Measurements from ENCODE around the gene PRRC2A.

The PRRC2A gene

GRCh38 chr6:31626952-31627351, 6.4 kb downstream of the PRRC2A start:
- FAIRE-seq: no peak

GRCh38 chr6:31627690-31628287, 7.3 kb downstream of the PRRC2A start:
- no peak for FAIRE-seq

GRCh38 chr6:31629014-31629413, 8.5 kb downstream of the PRRC2A start:
- FAIRE-seq: no peak

- no peak for FAIRE-seq
Observed at GRCh38 chr6:31630177-31630934, 9.8 kb downstream of the PRRC2A start.

GRCh38 chr6:31631209-31631608, 10.7 kb downstream of the PRRC2A start:
- no peak for FAIRE-seq

- FAIRE-seq: no peak
Observed at GRCh38 chr6:31631681-31632278, 11.3 kb downstream of the PRRC2A start.

GRCh38 chr6:31632279-31632946, 11.9 kb downstream of the PRRC2A start:
- no peak for FAIRE-seq

- no peak for FAIRE-seq
Observed at GRCh38 chr6:31633447-31633846, 12.9 kb downstream of the PRRC2A start.

- FAIRE-seq: no peak
Observed at GRCh38 chr6:31634131-31634530, 13.6 kb downstream of the PRRC2A start.

- no peak for FAIRE-seq
Observed at GRCh38 chr6:31634969-31635575, 14.6 kb downstream of the PRRC2A start.

- FAIRE-seq: no peak
Observed at GRCh38 chr6:31636698-31637596, 16.4 kb downstream of the PRRC2A start.

GRCh38 chr6:31639043-31639442, 18.5 kb downstream of the PRRC2A start:
- FAIRE-seq: no peak

GRCh38 chr6:31639449-31639861, 18.9 kb downstream of the PRRC2A start:
- FAIRE-seq: no peak

GRCh38 chr6:31640612-31641011, 20.1 kb downstream of the PRRC2A start:
- FAIRE-seq: no peak

GRCh38 chr6:31641370-31641769, 20.9 kb downstream of the PRRC2A start:
- FAIRE-seq: no peak

- FAIRE-seq: no peak
Observed at GRCh38 chr6:31642798-31643570, 22.5 kb downstream of the PRRC2A start.

- no peak for FAIRE-seq
Observed at GRCh38 chr6:31643818-31644454, 23.4 kb downstream of the PRRC2A start.

GRCh38 chr6:31645325-31645724, 24.8 kb downstream of the PRRC2A start:
- FAIRE-seq: no peak

GRCh38 chr6:31651602-31652191, 31.2 kb downstream of the PRRC2A start:
- FAIRE-seq: no peak
